ENCODE measurements around the gene HLA-DMA.
"Not testable (repeated sequence)": the region's sequence is repeated elsewhere in the genome, so short reads cannot be mapped to it uniquely, and the experiment has no call there.

HLA-DMA gene

DNA sequence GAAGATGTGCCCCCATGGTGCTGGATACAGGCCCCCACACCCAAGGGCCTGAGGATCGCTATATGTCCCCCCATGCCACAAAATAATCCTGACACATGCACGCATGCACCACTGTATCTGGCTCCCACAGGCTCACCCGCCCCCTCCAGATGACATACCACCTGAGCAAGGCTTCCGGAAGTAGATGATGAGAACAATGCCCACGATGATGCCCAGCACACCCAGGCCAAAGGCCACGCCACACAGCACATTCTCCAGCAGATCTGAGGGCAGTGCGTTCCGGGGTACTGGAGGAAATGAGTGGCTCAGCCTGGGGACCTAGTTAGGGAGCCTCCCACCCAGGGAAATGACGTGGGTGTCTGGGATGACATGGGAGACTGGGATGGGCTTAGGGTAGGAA is 3.8 kb downstream of the HLA-DMA start:
- DNase-seq (ENCODE audit: low read depth), result no peak
- Histone ChIP-seq H3K27me3 (replicated peaks; ENCODE audit: control insufficient read depth, insufficient read depth, low read length) (no peaks in the 10 kb centered on the region), H3K9ac (ENCODE audit: low read length) (no peak overlapping the region), H3K4me3 (ENCODE audit: low read length) (no peak overlapping the region), H3K4me1 (ENCODE audit: control insufficient read depth, insufficient read depth, low read length) (peaks cover 16% of the 10 kb centered on the region), H3K9me3 (ENCODE audit: control insufficient read depth, low read length) (no peaks in the 10 kb centered on the region), H3K36me3 (ENCODE audit: control insufficient read depth, insufficient read depth, low read length, severe bottlenecking) (no peaks in the 10 kb centered on the region)

DNA sequence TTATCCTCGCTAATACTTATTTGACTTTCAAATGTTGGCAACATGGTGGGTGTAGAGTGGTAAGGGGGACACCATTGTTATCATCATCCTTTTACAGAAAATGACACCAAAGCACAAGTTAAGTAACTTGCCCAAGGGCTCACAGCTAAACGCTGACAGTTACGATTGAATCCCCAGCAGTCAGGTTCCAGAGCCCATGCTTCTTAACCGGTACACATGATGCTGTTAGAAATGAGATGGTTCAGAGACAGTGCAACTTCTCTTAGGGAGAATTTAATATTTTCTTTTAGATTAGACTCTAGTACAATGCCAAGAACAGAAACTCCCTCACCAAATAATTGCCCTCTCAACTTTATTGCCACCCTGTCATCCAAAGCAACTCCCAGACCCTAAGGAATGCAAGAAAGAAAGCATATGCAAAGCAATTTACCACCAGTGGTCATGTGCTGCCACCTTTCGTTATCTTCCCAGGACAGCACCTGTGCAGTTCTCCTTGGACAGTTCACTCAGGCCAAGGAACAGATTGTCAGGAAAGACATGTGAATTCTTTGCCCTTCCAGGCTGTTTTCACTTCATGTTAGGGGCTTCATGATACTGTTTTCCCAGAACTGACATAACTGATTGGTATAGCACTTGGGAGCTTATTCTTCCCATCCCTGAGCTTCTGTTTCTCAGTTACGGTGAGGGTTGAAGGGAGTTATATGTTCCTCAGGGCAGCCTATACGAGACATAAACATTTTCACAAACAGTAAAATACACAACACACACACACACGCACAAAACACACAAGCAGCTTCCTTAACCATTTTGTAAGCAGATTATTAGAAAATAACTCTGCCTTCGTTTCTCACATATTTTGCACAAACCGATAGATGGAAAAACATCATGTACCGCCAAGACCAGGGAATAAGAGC is 5.1 kb downstream of the HLA-DMA start:
- H3K9ac ChIP-seq (ENCODE audit: low read length), result no peak overlapping the region
- peak; percentile 36 for DNase-seq (ENCODE audit: low read depth)
- H3K4me1 ChIP-seq (ENCODE audit: control insufficient read depth, insufficient read depth, low read length), result peaks cover 7% of the 10 kb centered on the region
- no peak overlapping the region for H3K4me3 ChIP-seq (ENCODE audit: low read length)
- H3K27me3 ChIP-seq (replicated peaks; ENCODE audit: control insufficient read depth, insufficient read depth, low read length), result no peaks in the 10 kb centered on the region
- no peaks in the 10 kb centered on the region for H3K36me3 ChIP-seq (ENCODE audit: control insufficient read depth, insufficient read depth, low read length, severe bottlenecking)
- H3K9me3 ChIP-seq (ENCODE audit: control insufficient read depth, low read length), result no peaks in the 10 kb centered on the region

DNA sequence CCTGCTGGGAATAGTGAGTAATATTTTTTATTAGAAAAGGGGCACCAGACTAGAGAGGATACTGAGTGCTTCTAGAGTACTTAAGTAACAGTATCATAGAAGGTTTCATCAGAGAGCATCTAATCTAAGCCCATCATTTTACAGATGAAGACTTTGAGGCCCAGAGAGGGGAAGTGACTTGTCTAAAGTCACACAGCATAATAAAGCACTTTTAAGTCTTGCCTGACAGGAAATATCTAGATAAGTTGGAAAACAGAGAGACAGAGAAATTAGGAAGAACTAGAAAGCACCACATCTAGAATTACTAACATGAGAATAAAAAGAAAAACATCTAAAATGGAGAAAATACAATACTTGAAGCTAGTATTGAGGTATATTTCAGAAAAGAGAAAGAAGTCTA is 6.0 kb downstream of the HLA-DMA start:
- Histone ChIP-seq H3K4me3 (ENCODE audit: low read length) (no peak overlapping the region), H3K36me3 (ENCODE audit: control insufficient read depth, insufficient read depth, low read length, severe bottlenecking) (no peaks in the 10 kb centered on the region), H3K4me1 (ENCODE audit: control insufficient read depth, insufficient read depth, low read length) (peaks cover 5% of the 10 kb centered on the region), H3K27me3 (replicated peaks; ENCODE audit: control insufficient read depth, insufficient read depth, low read length) (no peaks in the 10 kb centered on the region), H3K9ac (ENCODE audit: low read length) (no peak overlapping the region), H3K9me3 (ENCODE audit: control insufficient read depth, low read length) (no peaks in the 10 kb centered on the region)
- DNase-seq (ENCODE audit: low read depth), result no peak

DNA sequence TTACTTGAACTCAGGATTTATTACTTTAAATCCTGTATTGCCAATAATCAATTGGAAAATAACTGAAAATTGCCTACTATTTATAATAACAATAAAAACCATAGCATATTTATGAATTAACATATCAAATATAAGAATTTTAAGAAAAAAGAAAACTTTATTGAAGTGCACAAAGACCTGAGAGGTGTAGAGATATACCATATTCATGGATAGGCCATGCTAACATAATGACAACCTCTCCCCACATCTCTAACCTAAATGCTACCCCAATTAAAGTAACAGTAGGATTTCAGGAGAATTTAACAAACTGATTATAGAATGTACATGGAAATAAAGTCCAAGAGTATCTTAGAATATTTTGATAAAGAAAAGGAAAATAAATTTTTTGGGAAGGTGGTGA is 6.9 kb downstream of the HLA-DMA start:
- Histone ChIP-seq H3K27me3 (replicated peaks; ENCODE audit: control insufficient read depth, insufficient read depth, low read length) (no peaks in the 10 kb centered on the region), H3K9me3 (ENCODE audit: control insufficient read depth, low read length) (no peaks in the 10 kb centered on the region), H3K9ac (ENCODE audit: low read length) (no peak overlapping the region), H3K4me1 (ENCODE audit: control insufficient read depth, insufficient read depth, low read length) (peaks cover 5% of the 10 kb centered on the region), H3K4me3 (ENCODE audit: low read length) (no peak overlapping the region), H3K36me3 (ENCODE audit: control insufficient read depth, insufficient read depth, low read length, severe bottlenecking) (no peaks in the 10 kb centered on the region)
- no peak for DNase-seq (ENCODE audit: low read depth)

DNA sequence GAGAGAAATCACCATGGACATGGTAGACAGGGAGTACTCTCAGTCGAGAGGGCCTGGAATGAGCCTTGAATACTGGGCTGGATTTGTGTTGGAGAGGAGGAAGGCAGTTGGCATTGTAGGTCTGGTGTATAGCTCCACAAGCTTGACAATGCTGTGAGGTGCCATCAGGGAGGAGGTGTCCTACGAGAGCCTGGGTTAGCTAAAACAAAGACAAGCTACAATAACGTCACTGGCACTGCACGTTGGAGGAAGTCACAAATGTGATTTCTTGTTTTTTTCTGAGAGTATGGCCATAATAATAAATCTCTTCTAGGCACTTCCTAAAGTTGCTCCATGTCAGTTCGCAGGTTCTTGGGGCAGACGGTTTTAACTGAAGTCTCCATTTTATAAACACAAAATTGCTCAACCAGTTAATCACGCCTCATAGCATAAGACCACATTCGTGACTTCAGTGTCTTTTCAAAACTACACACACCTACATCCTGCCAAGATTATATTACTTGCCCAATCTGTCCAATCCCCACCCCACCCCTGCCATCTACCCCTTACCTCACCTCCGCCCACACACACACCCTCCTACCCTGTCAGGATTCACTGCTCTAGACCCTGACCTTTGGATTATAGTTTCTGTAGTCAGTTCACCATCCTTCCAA is 7.7 kb downstream of the HLA-DMA start:
- Histone ChIP-seq H3K36me3 (ENCODE audit: control insufficient read depth, insufficient read depth, low read length, severe bottlenecking) (no peaks in the 10 kb centered on the region), H3K4me1 (ENCODE audit: control insufficient read depth, insufficient read depth, low read length) (peaks cover 1% of the 10 kb centered on the region), H3K9ac (ENCODE audit: low read length) (no peak overlapping the region), H3K27me3 (replicated peaks; ENCODE audit: control insufficient read depth, insufficient read depth, low read length) (no peaks in the 10 kb centered on the region), H3K4me3 (ENCODE audit: low read length) (no peak overlapping the region), H3K9me3 (ENCODE audit: control insufficient read depth, low read length) (no peaks in the 10 kb centered on the region)
- no peak for DNase-seq (ENCODE audit: low read depth)

DNA sequence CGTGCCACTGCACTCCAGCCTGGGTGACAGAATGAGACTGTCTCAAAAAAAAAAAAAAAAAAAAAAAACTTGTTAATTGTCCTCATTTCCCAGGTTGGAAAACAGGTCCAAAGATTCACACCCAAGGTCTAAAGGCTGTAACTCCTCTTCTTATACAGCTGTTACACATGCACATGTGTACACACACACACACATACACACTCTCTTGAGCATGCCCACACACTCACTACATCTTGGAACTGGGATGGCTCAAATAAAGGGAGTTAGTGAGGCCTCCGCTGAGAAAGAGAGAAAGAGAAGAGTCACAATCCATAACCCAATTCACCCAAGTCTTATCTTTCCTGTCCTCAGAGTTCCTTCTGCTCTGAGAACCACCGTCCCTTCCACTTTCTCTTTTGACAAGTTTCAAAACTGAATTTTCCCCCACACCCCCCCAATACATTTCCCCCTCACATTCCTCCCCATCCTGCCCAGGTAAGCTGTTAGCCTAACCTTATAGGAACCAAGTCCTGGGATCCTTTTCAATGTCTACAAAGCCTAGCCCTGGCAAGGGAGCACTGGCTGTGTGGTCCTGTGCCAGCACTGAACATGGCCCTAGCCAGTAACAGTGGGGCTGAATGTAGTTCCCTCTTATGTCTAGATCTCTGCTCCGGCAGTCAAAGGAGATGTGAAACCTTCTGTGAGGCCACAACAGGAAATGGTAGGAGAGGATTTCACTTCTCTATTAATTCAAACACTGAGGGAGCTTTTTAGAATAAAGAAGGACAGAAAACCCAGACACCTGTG is 8.8 kb downstream of the HLA-DMA start:
- Histone ChIP-seq H3K27me3 (replicated peaks; ENCODE audit: control insufficient read depth, insufficient read depth, low read length) (no peaks in the 10 kb centered on the region), H3K4me3 (ENCODE audit: low read length) (no peak overlapping the region), H3K9me3 (ENCODE audit: control insufficient read depth, low read length) (no peaks in the 10 kb centered on the region), H3K4me1 (ENCODE audit: control insufficient read depth, insufficient read depth, low read length) (no peaks in the 10 kb centered on the region), H3K9ac (ENCODE audit: low read length) (no peak overlapping the region), H3K36me3 (ENCODE audit: control insufficient read depth, insufficient read depth, low read length, severe bottlenecking) (no peaks in the 10 kb centered on the region)
- no peak for DNase-seq (ENCODE audit: low read depth)

DNA sequence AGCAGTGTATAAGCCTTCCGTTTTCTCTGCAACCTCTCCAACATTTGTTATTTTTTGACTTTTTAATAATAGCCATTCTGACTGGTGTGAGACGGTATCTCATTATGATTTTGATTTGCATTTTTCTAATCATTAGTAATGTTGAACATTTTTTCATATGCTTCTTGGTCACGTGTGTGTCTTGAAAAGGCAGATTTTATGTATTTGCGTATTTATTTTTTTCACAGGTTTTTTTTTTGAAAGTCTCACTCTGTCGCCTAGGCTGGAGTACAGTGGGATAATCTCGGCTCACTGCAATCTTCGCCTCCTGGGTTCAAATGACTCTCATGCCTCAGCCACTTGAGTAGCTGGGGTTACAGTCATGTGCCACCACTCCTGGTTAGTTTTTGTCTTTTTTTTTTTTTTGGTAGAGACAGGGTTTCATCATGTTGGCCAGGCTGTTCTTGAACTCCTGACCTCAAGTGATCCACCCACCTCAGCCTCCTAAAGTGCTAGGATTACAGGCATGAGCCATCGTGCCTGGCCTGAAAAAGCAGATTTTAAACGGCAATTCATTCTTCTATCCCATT is 10.3 kb downstream of the HLA-DMA start:
- H3K36me3 ChIP-seq (ENCODE audit: control insufficient read depth, insufficient read depth, low read length, severe bottlenecking); H3K4me3 ChIP-seq (ENCODE audit: low read length); H3K27me3 ChIP-seq (replicated peaks; ENCODE audit: control insufficient read depth, insufficient read depth, low read length); H3K9ac ChIP-seq (ENCODE audit: low read length); H3K4me1 ChIP-seq (ENCODE audit: control insufficient read depth, insufficient read depth, low read length); DNase-seq (ENCODE audit: low read depth); H3K9me3 ChIP-seq (ENCODE audit: control insufficient read depth, low read length): not testable (repeated sequence)

DNA sequence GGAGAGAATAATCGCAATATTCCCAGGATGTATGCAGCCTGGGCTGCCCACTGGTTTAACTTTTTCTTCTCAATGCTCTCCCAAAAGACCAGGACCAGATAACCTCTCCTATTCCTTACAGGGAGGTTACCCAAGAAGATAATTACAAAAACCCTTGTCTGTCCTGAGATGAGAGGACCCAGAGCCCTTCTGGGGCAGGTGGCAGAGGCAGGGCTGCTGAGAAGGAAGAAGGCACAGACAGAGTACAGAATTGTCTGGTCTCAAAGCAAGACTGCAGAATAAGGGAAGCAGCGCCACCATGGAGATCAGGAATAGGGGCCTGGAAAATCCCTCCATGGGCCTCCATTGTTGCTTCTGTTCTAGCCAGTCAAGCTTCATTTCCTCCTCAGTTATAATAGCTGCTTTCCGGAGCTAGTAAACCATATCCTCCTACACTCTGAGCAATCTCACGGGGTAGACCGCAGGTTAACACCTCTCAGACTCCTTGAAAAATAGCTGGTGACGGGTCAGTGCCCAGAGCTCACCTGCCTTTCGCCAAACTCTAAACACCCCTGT is 11.6 kb downstream of the HLA-DMA start:
- no peak for DNase-seq (ENCODE audit: low read depth)
- Histone ChIP-seq H3K4me3 (ENCODE audit: low read length) (peak overlapping the region; percentile 74), H3K9ac (ENCODE audit: low read length) (no peak overlapping the region)

DNA sequence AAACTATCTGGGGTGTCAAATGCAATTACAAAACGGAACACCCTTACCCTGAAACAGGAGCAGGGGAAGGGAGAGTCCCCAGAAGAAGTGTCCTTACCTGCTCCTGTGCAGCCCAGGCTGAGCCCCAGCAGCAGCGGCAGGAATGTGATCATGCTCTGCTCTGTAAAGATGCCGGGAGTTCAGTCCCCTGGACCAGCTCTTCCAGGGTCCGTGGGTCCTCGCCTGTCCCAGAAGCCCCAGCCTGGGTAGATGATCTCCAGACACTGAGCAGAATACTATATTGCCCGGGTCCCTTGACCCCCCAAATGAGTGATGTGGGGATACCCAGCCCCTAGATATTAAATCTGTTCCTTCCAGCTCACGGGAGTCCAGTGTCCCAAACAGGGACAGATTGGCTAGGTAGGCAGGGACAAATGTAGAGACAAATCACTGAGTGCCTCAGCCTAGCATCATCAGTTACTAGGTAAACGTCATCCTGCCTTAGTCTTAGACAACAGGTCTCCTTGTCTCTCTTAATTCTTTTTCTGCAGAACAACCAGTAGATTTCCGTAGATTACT is 12.2 kb downstream of the HLA-DMA start, which contains the start of gene HLA-DMB:
HLA-DMB (minus strand) TSS at position 373 of the 558 bp plus-strand sequence; CDS start at position 152, 221 bp downstream.
- Histone ChIP-seq H3K27me3 (replicated peaks; ENCODE audit: control insufficient read depth, insufficient read depth, low read length) (no peaks in the 10 kb centered on the region), H3K9me3 (ENCODE audit: control insufficient read depth, low read length) (no peaks in the 10 kb centered on the region), H3K36me3 (ENCODE audit: control insufficient read depth, insufficient read depth, low read length, severe bottlenecking) (no peaks in the 10 kb centered on the region), H3K4me3 (ENCODE audit: low read length) (peak within 1 kb of the TSS; percentile 74), H3K9ac (ENCODE audit: low read length) (peak within 1 kb of the TSS; percentile 49), H3K4me1 (ENCODE audit: control insufficient read depth, insufficient read depth, low read length) (no peaks in the 10 kb centered on the region)
- peak; percentile 90 for DNase-seq (ENCODE audit: low read depth)

More for the DNA sequence above, 11.6 kb downstream of the HLA-DMA start:
- H3K27me3 ChIP-seq (replicated peaks; ENCODE audit: control insufficient read depth, insufficient read depth, low read length), result no peaks in the 10 kb centered on the region
- no peaks in the 10 kb centered on the region for H3K36me3 ChIP-seq (ENCODE audit: control insufficient read depth, insufficient read depth, low read length, severe bottlenecking)
- H3K9me3 ChIP-seq (ENCODE audit: control insufficient read depth, low read length), result no peaks in the 10 kb centered on the region
- H3K4me1 ChIP-seq (ENCODE audit: control insufficient read depth, insufficient read depth, low read length), result no peaks in the 10 kb centered on the region

DNA sequence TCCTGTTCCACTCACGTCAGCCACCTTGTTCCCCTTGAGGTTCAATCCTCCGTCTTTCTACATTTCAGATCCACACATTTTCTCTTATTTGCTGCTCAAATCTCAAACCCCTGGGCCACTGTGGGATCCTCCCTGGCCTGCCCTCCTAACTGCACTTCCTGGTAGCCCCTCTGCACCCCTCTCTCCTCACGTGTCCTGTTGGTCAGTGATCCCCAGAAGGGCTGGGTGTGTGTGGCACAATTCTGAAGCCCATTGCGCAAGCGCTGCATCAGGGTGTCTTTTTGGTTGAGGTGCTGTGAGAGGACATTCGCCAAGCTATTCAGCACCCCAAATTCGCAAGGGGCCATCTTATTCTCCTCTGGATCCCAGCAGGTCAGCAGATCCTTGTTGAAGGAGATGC is 14.4 kb downstream of the HLA-DMA start:
- H3K9me3 ChIP-seq (ENCODE audit: control insufficient read depth, low read length), result no peaks in the 10 kb centered on the region
- H3K4me3 ChIP-seq (ENCODE audit: low read length), result no peak overlapping the region
- no peaks in the 10 kb centered on the region for H3K27me3 ChIP-seq (replicated peaks; ENCODE audit: control insufficient read depth, insufficient read depth, low read length)
- H3K4me1 ChIP-seq (ENCODE audit: control insufficient read depth, insufficient read depth, low read length), result no peaks in the 10 kb centered on the region
- H3K9ac ChIP-seq (ENCODE audit: low read length), result no peak overlapping the region
- no peaks in the 10 kb centered on the region for H3K36me3 ChIP-seq (ENCODE audit: control insufficient read depth, insufficient read depth, low read length, severe bottlenecking)
- no peak for DNase-seq (ENCODE audit: low read depth)
